Activated CD4-positive, alpha-beta T cell treated with anti-CD3 and anti-CD28 coated beads for 36 hours (primary cell): ENCODE results near the gene HES4. TPM values are rescaled to one million over a fixed set of nuclear protein-coding genes. Genes with fewer than 3 reads are reported as not detected.

Experiments used
- ATAC-seq: fragments of 200-7000 bp; cut with Tn5 transposase; one replicate; pipeline ENCODE4 v1.10.0; 2021; ENCODE audit warnings: mild to moderate bottlenecking, moderate library complexity
- CTCF ChIA-PET: fragments of 350-600 bp; sonication (Branson Sonifier 250); formaldehyde crosslinking; loops from one replicate; lab custom pipeline; 2021; ENCODE audit warnings: antibody characterized with exemption; lab: Charles Lee
- POLR2A ChIA-PET: fragments of 350-600 bp; sonication (Branson Sonifier 250); formaldehyde crosslinking; loops from one replicate; lab custom pipeline; 2021; ENCODE audit warnings: antibody characterized with exemption, inconsistent platforms; lab: Charles Lee
- DNase-seq: peaks from one replicate; pipeline ENCODE4 v3.0.0-alpha.2; 2020
- H3K27ac Mint-ChIP-seq: one replicate; pipeline ENCODE4 v1.8.0; 2021; ENCODE audit warnings: mixed read lengths
- H3K27me3 Mint-ChIP-seq: one replicate; pipeline ENCODE4 v1.8.0; 2021; ENCODE audit warnings: mixed read lengths
- H3K36me3 Mint-ChIP-seq: one replicate; pipeline ENCODE4 v1.8.0; 2021; ENCODE audit warnings: low read depth, mixed read lengths
- H3K4me1 Mint-ChIP-seq: one replicate; pipeline ENCODE4 v1.8.0; 2021; ENCODE audit warnings: mixed read lengths
- H3K4me3 Mint-ChIP-seq: one replicate; pipeline ENCODE4 v1.8.0; 2021; ENCODE audit warnings: mild to moderate bottlenecking, moderate library complexity, mixed read lengths
- H3K9me3 Mint-ChIP-seq: one replicate; pipeline ENCODE4 v1.8.0; 2021; ENCODE audit warnings: low read depth, mixed read lengths
- intact Hi-C, 2 experiments: fragments of 100-400 bp; cut with DNase I in 1 of 2; cut with micrococcal nuclease in 1 of 2; formaldehyde crosslinking; loops; one replicate each; pipeline versions ENCODE4 v1.14.2 to v1.15.1; 2022 to 2024; cut with DNase I, micrococcal nuclease
- total RNA-seq, 2 experiments: library from RNA; stranded (reverse); gene quantifications; one replicate each; pipeline ENCODE4 v1.2.3, GENCODE V29; 2021

The HES4 gene
- total RNA-seq, 2 experiments from 2014 or later = 3.5 to 4.2 TPM

DNA sequence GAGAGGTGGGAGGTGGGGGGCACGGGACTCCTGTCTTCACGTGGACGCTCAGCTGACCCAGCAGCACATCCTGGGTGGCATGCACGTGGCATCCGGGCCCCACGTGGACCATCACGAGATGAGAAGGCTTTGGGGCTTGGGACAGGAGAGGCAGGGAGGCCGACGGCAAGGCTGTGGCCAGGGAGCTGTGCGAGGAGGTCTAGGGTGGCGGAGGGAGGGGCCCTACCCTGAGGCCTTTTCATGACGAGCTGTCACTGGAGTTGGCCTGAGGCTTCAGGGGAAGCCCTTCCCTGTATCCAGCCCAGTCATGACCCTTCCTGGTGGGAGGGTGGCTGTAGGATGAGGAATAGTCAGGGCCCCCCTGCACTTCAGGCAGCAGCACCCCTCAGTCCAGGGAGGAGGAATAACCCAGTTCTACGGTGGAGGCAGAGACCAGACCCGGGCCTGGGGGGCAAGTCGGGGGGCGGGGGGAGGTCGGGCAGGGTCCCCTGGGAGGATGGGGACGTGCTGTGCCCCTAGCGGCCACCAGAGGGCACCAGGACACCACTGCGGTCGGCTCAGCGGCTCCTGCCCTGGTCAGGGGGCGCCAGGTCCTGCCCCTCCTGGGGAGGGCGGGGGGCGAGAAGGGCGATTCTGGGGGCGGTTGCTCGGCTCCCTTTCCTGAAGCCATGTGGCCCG lies 16.0 kb downstream of the HES4 start:
- ChIA-PET POLR2A (no interaction called here), CTCF (interaction anchor here (0.6 to 3.3 kb wide), 9 partner anchors 8 to 267 kb away, joined by 3 to 23 read pairs (median 4); partner anchors contain the start of gene NOC2L)
- ATAC-seq (peak; percentile 82), DNase-seq (peak; percentile 80)
- no peaks in the 10 kb centered on the region for H3K36me3 Mint-ChIP-seq
- H3K9me3 Mint-ChIP-seq = no peaks in the 10 kb centered on the region
- no peaks in the 10 kb centered on the region for H3K4me1 Mint-ChIP-seq
- H3K27me3 Mint-ChIP-seq = peaks cover 18% of the 10 kb centered on the region
- intact Hi-C loops = loop anchor here (1.0 to 10.0 kb wide), 5 partner anchors 33 to 308 kb away; no protein-coding TSS in a partner anchor
- no peak overlapping the region for H3K27ac Mint-ChIP-seq
- H3K4me3 Mint-ChIP-seq = no peak overlapping the region

DNA sequence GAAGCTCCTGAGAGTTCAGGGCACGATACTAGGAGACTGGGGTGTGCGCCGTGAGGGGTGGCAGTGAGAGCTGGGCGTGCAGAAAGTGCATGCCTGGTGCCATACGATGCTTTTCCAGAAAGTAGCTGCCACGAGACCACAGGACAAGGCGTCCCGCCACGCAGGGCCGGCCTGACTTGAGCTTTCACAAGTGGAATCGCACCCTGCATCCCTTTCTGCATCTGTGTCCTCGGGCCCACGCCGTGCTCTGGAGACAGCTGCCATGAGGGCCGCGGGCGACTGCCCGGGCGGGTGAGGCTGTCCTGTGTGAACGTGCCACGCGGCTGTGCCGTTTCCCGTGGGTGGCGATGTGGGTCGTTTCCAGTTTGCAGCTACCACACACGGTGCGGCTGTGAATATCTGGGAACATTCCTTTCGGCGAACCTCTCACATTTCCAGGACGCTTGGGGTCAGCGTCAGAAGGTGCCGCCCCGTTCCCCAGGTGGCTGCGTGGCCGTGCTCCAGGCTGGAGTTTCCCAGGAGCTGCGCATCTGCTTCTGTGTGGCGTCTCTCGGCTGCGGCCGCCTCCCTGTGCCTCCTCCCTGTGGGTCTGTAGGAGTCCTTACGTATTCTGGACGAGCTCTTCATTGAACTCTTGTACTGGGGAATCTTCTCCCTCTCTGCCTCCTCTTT lies 17.0 kb downstream of the HES4 start:
- Mint-ChIP-seq H3K4me1 (peaks cover 3% of the 10 kb centered on the region), H3K36me3 (no peaks in the 10 kb centered on the region), H3K27me3 (peaks cover 20% of the 10 kb centered on the region), H3K27ac (no peak overlapping the region), H3K9me3 (no peaks in the 10 kb centered on the region), H3K4me3 (no peak overlapping the region)
- ATAC-seq (no peak), DNase-seq (no peak)
- CTCF ChIA-PET = interaction anchor here (0.8 to 3.3 kb wide), 8 partner anchors 10 to 124 kb away, joined by 3 to 23 read pairs (median 4); partner anchors contain the start of gene NOC2L
- intact Hi-C loops = loop anchor here (5.0 to 10.0 kb wide), 3 partner anchors 34 to 309 kb away; no protein-coding TSS in a partner anchor
- POLR2A ChIA-PET = interaction anchor here (0.6 kb wide), 2 partner anchors 10 to 153 kb away, joined by 3 read pairs; no protein-coding TSS in a partner anchor

DNA sequence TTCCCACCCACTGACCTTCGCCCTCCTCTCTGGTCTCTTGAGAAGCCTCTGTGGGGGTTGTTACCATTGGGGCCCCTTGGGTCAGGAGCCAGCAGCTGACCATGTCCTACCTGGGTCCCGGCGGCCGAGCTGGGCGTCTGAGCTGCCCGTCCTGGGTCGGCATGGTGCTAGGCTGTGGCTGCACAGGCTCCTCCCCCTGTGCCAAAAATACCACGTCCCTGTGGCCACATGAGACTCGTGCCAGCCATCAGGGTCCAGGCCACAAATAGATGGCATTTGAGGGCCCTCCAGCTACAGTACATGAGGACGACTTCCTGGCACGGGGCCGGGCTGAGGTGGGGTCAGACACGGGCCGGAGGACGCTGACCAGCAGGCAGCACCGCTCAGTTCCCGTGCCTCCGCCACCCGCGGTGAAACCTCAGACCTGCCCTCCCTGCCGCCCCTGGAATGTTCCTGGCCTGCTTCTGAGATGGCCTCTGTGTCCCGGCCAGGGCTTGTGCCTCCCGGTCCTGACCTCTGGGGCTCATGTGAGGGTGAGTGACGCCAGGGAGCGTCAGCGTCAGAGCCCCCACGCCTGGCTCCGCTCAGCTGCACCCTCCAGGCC lies 17.8 kb downstream of the HES4 start, which contains the start of gene PERM1:
TSS of gene PERM1 (minus strand) at position 139 of the 604 bp plus-strand sequence. CDS start 1,064 bp downstream, outside the sequence.
- POLR2A ChIA-PET = no interaction called here
- H3K9me3 Mint-ChIP-seq = no peaks in the 10 kb centered on the region

DNA sequence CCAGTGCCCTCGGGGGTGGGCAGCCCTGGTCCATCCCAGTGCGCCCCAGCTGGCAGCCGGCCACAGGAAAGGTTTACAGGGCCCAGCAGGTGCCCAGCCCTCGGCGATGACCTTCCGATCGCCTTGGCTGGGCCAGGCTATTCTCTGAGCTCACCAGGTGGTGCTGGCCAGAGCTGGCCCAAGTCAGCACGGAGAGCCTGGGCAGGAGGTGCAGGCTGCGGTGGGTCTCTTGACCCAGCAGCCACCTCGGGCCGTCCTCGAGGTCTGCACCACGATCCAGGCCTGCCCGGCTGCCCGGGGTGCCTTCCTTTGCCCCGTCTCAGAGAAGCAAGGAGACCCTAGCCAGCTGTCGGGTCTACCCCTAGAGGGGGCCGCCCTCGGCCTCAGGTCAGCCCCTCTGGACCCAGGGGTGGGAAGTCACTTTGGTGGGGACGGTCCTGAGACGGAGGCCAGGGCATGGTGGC lies 18.4 kb downstream of the HES4 start:
- H3K4me3 Mint-ChIP-seq = no peak overlapping the region
- H3K9me3 Mint-ChIP-seq = no peaks in the 10 kb centered on the region
- ATAC-seq (no peak), DNase-seq (no peak)
- no peak overlapping the region for H3K27ac Mint-ChIP-seq
- no peaks in the 10 kb centered on the region for H3K36me3 Mint-ChIP-seq
- H3K4me1 Mint-ChIP-seq = peaks cover 3% of the 10 kb centered on the region
- CTCF ChIA-PET = interaction anchor here (0.6 to 2.7 kb wide), 6 partner anchors 8 to 603 kb away, joined by 3 to 19 read pairs (median 4); no protein-coding TSS in a partner anchor
- POLR2A ChIA-PET = no interaction called here
- intact Hi-C loops = loop anchor here (5.0 to 10.0 kb wide), 3 partner anchors 36 to 311 kb away; no protein-coding TSS in a partner anchor
- H3K27me3 Mint-ChIP-seq = peaks cover 20% of the 10 kb centered on the region

More for the DNA sequence above, 17.8 kb downstream of the HES4 start, which contains the start of gene PERM1:
- Mint-ChIP-seq H3K27me3 (peaks cover 20% of the 10 kb centered on the region), H3K36me3 (no peaks in the 10 kb centered on the region), H3K4me1 (peaks cover 3% of the 10 kb centered on the region), H3K27ac (no peak within 1 kb of the TSS), H3K4me3 (no peak within 1 kb of the TSS)
- intact Hi-C loops = loop anchor here (5.0 to 10.0 kb wide), 3 partner anchors 35 to 310 kb away; no protein-coding TSS in a partner anchor
- ATAC-seq (no peak), DNase-seq (no peak)
- CTCF ChIA-PET = interaction anchor here (0.8 to 3.3 kb wide), 7 partner anchors 11 to 81 kb away, joined by 3 to 23 read pairs (median 5); no protein-coding TSS in a partner anchor

DNA sequence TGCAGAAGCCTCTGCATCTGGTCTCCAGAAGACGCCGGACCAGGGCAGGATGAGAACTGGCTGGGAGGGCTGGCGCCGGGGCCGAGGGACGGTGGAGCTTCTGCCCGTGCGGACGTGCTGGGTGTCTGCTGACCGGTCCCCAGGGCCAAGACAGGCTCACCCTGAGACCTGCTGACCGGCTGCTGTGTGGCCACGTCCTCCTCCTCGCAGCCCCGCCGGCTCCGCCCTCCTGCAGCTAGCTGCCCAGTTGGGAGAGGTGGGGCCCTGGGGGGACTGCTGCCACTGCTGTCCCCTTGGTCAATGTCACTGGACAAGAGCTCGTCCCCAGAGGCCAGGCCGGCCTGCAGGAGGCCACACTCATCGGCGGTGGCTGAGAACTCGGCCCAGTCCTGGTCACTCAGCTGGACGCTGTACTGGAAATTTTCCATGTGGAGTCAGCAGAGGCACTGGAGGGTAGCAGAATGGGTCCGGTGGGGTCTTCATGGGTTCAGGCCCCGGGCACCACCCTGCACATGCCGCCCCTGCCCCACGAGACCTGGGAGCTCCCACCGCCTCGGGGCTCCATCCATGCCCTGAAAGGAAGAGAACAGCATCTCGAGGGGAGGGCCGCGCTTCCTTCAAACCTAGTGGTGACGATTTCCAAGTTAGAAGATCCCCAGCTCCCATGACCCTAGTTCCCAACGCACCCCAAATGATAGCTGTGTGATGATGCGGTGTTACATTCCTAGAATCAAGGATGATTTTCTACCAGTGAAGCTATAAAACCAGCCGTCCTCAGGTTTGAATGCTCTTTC lies 19.1 kb downstream of the HES4 start:
- Mint-ChIP-seq H3K27me3 (peaks cover 19% of the 10 kb centered on the region), H3K4me1 (peaks cover 4% of the 10 kb centered on the region), H3K4me3 (no peak overlapping the region), H3K27ac (no peak overlapping the region), H3K9me3 (no peaks in the 10 kb centered on the region), H3K36me3 (no peaks in the 10 kb centered on the region)
- CTCF ChIA-PET = interaction anchor here (0.6 to 2.7 kb wide), 7 partner anchors 9 to 604 kb away, joined by 3 to 19 read pairs (median 4); no protein-coding TSS in a partner anchor
- ATAC-seq = no peak
- POLR2A ChIA-PET = no interaction called here
- no peak for DNase-seq
- intact Hi-C loops = loop anchor here (5.0 to 10.0 kb wide), 3 partner anchors 37 to 312 kb away; no protein-coding TSS in a partner anchor

DNA sequence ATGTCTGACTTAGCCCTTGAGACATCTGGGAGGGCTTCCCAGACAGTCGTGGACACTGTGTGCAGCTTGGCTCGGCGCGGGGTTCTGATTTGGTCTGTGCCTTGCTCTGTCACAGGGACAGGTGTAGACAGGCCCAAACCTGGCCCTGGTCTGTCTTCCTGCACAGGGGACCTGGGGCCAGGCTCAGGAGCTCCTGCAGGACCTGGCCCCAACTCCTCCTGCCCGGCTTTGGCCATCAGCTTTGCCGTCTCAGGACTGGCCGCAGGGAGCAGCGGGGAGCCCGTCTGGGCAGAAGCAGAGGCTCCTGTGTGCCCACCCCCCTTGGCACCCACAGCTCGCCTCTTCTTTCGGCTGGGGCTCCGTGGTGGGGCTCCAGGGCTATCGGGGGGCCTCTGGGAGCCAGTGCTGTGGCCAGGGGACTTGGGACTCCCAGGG lies 19.7 kb downstream of the HES4 start:
- ChIA-PET POLR2A (no interaction called here), CTCF (interaction anchor here (0.5 kb wide), 1 partner anchor 53 kb away, joined by 3 read pairs; no protein-coding TSS in a partner anchor)
- Mint-ChIP-seq H3K36me3 (no peaks in the 10 kb centered on the region), H3K27me3 (peaks cover 17% of the 10 kb centered on the region), H3K4me1 (peaks cover 6% of the 10 kb centered on the region), H3K27ac (no peak overlapping the region), H3K4me3 (no peak overlapping the region), H3K9me3 (no peaks in the 10 kb centered on the region)
- ATAC-seq (no peak), DNase-seq (no peak)
- intact Hi-C loops = loop anchor here (5.0 to 10.0 kb wide), 3 partner anchors 37 to 312 kb away; no protein-coding TSS in a partner anchor

DNA sequence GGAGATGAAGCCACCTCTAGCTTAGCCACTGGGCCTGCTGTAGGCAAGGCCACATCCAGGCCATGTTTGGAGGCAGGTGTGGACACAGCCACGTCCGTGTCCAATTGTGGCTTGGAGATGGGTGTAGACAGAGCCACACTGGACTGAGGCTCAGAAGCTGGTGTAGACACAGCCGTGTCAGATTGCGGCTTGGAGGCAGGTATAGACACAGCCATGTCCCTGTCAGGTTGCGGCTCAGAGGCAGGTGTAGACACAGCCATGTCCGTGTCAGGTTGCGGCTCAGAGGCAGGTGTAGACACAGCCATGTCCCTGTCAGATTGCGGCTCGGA lies 20.2 kb downstream of the HES4 start:
- POLR2A ChIA-PET = interaction anchor here (0.5 kb wide), 1 partner anchor 297 kb away, joined by 6 read pairs; no protein-coding TSS in a partner anchor
- DNase-seq (no peak), ATAC-seq (no peak)
- Mint-ChIP-seq H3K4me3 (no peak overlapping the region), H3K9me3 (no peaks in the 10 kb centered on the region), H3K4me1 (peaks cover 6% of the 10 kb centered on the region), H3K27me3 (peaks cover 17% of the 10 kb centered on the region), H3K36me3 (no peaks in the 10 kb centered on the region), H3K27ac (no peak overlapping the region)
- intact Hi-C loops = loop anchor here (5.0 to 10.0 kb wide), 3 partner anchors 38 to 313 kb away; no protein-coding TSS in a partner anchor
- CTCF ChIA-PET = interaction anchor here (0.5 kb wide), 1 partner anchor 53 kb away, joined by 3 read pairs; no protein-coding TSS in a partner anchor

DNA sequence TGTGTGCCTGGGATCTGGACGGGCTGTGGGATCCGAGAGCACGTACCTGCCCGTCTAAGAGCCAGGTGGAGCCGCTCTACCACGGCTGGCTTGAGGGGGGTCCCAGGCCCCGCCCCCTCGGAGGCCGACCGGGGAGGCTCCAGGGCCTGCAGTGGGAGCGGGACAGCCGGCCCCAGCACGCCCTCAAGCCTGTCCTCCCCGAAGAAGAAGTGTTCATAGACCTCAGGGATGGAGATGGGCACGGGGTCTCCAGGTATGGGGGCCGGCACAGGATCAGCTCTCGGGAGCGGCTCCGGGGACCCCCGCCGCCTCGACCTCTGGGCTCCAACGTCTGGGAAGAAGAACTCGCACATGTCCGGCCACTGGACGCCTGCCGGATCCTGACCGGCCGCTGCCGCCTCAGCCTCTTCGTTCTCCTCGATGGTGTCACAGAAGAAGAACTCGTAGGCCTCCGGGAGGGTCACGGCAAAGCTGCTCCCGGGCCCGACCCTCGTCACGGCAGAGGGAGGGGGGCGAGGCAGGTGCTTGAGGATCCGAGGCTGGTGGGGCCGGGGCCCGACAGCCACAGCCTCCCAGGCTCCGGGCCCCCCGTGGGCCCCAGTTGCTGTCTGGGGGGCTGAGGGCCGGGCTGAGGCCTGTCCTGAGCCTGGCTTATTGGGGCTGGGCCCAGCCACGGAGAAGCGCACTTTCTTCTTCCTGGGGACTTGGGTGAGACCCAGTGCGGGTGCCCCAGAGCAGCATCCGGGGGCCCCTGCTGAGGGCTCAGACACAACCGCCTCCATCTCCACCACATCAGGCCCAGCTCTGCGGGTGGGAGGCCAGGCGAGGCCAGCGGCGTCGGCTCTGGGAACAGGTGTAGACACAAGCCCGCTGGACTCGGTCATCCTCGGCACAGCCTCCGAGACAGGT lies 20.8 kb downstream of the HES4 start:
- DNase-seq (no peak), ATAC-seq (no peak)
- peaks cover 17% of the 10 kb centered on the region for H3K27me3 Mint-ChIP-seq
- intact Hi-C loops = no loop called here
- ChIA-PET CTCF (interaction anchor here (0.5 kb wide), 1 partner anchor 52 kb away, joined by 3 read pairs; no protein-coding TSS in a partner anchor), POLR2A (interaction anchor here (0.5 kb wide), 1 partner anchor 298 kb away, joined by 6 read pairs; no protein-coding TSS in a partner anchor)
- no peak overlapping the region for H3K4me3 Mint-ChIP-seq
- H3K9me3 Mint-ChIP-seq = no peaks in the 10 kb centered on the region
- no peak overlapping the region for H3K27ac Mint-ChIP-seq
- peaks cover 6% of the 10 kb centered on the region for H3K4me1 Mint-ChIP-seq
- H3K36me3 Mint-ChIP-seq = no peaks in the 10 kb centered on the region

DNA sequence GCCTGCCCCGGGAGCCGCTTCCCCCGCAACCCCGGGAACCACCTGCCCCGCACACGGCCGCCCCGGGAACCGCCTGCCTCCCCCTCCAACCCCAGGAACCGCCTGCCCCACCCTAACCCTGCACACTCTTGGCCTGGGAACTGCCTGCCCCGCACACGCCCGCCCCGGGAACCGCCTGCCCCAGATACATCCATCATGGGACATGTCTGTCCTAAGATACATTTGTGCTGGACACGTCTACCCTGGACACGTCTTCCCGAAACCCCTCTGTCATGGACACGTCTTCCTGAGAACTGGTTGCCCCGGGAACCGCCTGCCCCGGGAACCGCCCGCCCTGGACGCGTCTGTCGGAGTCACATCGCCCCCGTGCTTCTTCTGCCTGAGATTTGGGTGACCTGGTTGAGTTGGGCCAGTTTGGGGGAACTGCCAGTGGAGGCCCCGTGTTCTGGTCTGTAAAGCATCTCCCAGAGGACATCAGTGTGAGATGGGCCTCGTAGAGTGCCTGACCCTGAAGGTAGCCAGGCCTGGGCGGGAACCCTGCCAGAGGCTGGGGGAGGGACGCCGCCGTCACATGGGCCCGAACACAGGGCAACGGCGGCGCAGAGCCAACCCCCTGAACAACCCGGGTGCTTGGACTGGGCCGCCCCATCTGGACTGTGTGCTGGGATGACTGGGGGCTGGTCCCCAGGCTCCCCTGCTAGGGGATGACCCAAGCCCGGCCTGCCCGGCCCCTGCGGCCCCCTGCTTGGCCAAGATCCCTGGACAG lies 21.6 kb downstream of the HES4 start:
- no peak for ATAC-seq
- Mint-ChIP-seq H3K27ac (no peak overlapping the region), H3K27me3 (peaks cover 13% of the 10 kb centered on the region), H3K4me3 (no peak overlapping the region), H3K4me1 (peaks cover 6% of the 10 kb centered on the region), H3K9me3 (no peaks in the 10 kb centered on the region), H3K36me3 (no peaks in the 10 kb centered on the region)
- no peak for DNase-seq
- intact Hi-C loops = no loop called here
- ChIA-PET POLR2A (no interaction called here), CTCF (no interaction called here)
